K562 (cell line): Measurements from ENCODE around the gene MRPL11. TPM values are rescaled to one million over a fixed set of nuclear protein-coding genes. Genes with fewer than 3 reads are reported as not detected.

Experiments
- ATAC-seq: fragments of 200-7000 bp; cut with Tn5 transposase; 3 replicates; pipeline ENCODE4 v1.9.1; 2020; ENCODE audit warnings: moderate library complexity
- BruUV-seq: library from RNA; stranded (reverse); fragments of 400-500 nt; replicated peaks from 2 replicates; lab custom pipeline; 2021; lab: Mats Ljungman, UMichigan
- CTCF ChIA-PET: fragments of 300-600 bp; formaldehyde crosslinking; extraction: SDS; loops from one replicate; lab custom pipeline; 2021; ENCODE audit warnings: low intra/inter-chr PET ratio; lab: Yijun Ruan, JAX
- POLR2A ChIA-PET: fragments of 300-600, 350-650 bp; sonication (Branson Sonifier 250); formaldehyde crosslinking; extraction: SDS; loops from one replicate; lab custom pipeline; 2021; ENCODE audit warnings: antibody characterized with exemption, inconsistent platforms; lab: Yijun Ruan, JAX
- DNase-seq, 4 experiments: peaks; one replicate each; pipeline versions ENCODE4 v3.0.0 to v3.0.0-alpha.2; 2011 to 2018; ENCODE audit warnings: low spot score in 3 of 4, mixed read lengths in 3 of 4; ENCODE audit errors: extremely low read depth in 1 of 4
- FAIRE-seq: peaks from 2 replicates; lab custom pipeline; 2011; peaks lifted over from hg19 to GRCh38; lab: Jason Lieb, UNC
- H2AFZ ChIP-seq: 2 replicates; pipeline ENCODE4 v1.6.0; 2011; ENCODE audit warnings: low read depth, low read length, control low read depth, inconsistent platforms
- H3K27ac ChIP-seq: fragments of 200-600 bp; 3 replicates; pipeline ENCODE4 v1.8.0; 2011; ENCODE audit warnings: low read depth, mild to moderate bottlenecking, control low read depth, inconsistent platforms, low read length, moderate library complexity, mixed read lengths; ENCODE audit errors: extremely low read depth
- H3K27me3 ChIP-seq, 2 experiments: fragments of 300-600 bp in 1 of 2; 2 replicates in 1 of 2; 3 replicates in 1 of 2; pipeline versions ENCODE4 v1.6.0 to v1.8.0; 2011; ENCODE audit warnings: inconsistent platforms in 2 of 2, low read length in 2 of 2, mild to moderate bottlenecking in 1 of 2, mixed read lengths in 1 of 2, moderate library complexity in 1 of 2; ENCODE audit not compliant: control insufficient read depth in 2 of 2, insufficient read depth in 2 of 2
- H3K36me3 ChIP-seq: fragments of 300-600 bp; 3 replicates; pipeline ENCODE4 v1.8.0; 2011; ENCODE audit warnings: mild to moderate bottlenecking, low read length, inconsistent platforms; ENCODE audit not compliant: control insufficient read depth, insufficient read depth
- H3K4me1 ChIP-seq, 2 experiments: fragments of 200-600 bp in 1 of 2; replicated peaks in 1 of 2; 2 replicates in 1 of 2; 3 replicates in 1 of 2; pipeline versions ENCODE4 v1.5.1 to v1.8.0; 2011; ENCODE audit warnings: inconsistent platforms in 2 of 2, low read length in 2 of 2, mild to moderate bottlenecking in 1 of 2, mixed read lengths in 1 of 2, moderate library complexity in 1 of 2; ENCODE audit not compliant: control insufficient read depth in 2 of 2, insufficient read depth in 2 of 2
- H3K4me2 ChIP-seq: 2 replicates; pipeline ENCODE4 v1.6.1; 2011; ENCODE audit warnings: low read length, control low read depth, inconsistent platforms, mixed read lengths; ENCODE audit not compliant: insufficient read depth
- H3K4me3 ChIP-seq: fragments of 200-600 bp; sonication (generic), shearing (Covaris generic); 2 replicates; pipeline ENCODE4 v1.5.1; 2016; ENCODE audit warnings: control low read depth, inconsistent platforms
- H3K79me2 ChIP-seq: fragments of 200-600 bp; 3 replicates; pipeline ENCODE4 v1.8.0; 2011; ENCODE audit warnings: low read length, inconsistent platforms; ENCODE audit not compliant: control insufficient read depth, insufficient read depth
- H3K9ac ChIP-seq, 2 experiments: 2 replicates each; pipeline versions ENCODE4 v1.6.0 to v1.6.1; 2011; ENCODE audit warnings: low read depth in 2 of 2, low read length in 2 of 2, control low read depth in 1 of 2, inconsistent platforms in 1 of 2, mild to moderate bottlenecking in 1 of 2, mixed read lengths in 1 of 2; ENCODE audit not compliant: insufficient read depth in 1 of 2
- H3K9me1 ChIP-seq: one replicate; pipeline ENCODE4 v1.6.0; 2011; ENCODE audit warnings: inconsistent platforms, mild to moderate bottlenecking, low read length, moderate library complexity; ENCODE audit not compliant: control insufficient read depth, insufficient read depth
- H3K9me3 ChIP-seq: replicated peaks from 2 replicates; pipeline ENCODE4 v1.5.1; 2011; ENCODE audit warnings: low read depth, low read length, inconsistent platforms; ENCODE audit not compliant: control insufficient read depth, insufficient read depth
- H4K20me1 ChIP-seq: replicated peaks from 2 replicates; pipeline ENCODE4 v1.6.1; 2011; ENCODE audit warnings: low read length, inconsistent platforms, mixed read lengths; ENCODE audit not compliant: control insufficient read depth, insufficient read depth
- POLR2AphosphoS5 ChIP-seq: IDR thresholded peaks from 2 replicates; pipeline ENCODE4 v1.6.1; 2011; ENCODE audit warnings: mild to moderate bottlenecking, low read depth, low read length, moderate library complexity; ENCODE audit not compliant: control insufficient read depth, insufficient read depth
- SPI1 ChIP-seq: IDR thresholded peaks from 2 replicates; pipeline ENCODE4 v1.6.1; 2011; ENCODE audit warnings: low read depth, low read length, control low read depth, borderline replicate concordance
- ZFX ChIP-seq: sonication (generic); formaldehyde crosslinking; IDR thresholded peaks from 2 replicates; pipeline ENCODE4 v1.8.0; 2022; ENCODE audit warnings: mild to moderate bottlenecking, missing genetic modification reagents, moderate library complexity
- ZNF785 ChIP-seq: fragments of 250-450 bp; sonication (Bioruptor Pico); IDR thresholded peaks from 2 replicates; pipeline ENCODE4 v1.4.0; 2020; ENCODE audit warnings: mild to moderate bottlenecking
- WGBS: fragments of 100-300 bp; shearing (Covaris generic); methylation state at CpG from one replicate; pipeline ENCODE4 v1.1.6; 2016; ENCODE audit warnings: low coverage, mixed read lengths; ENCODE audit not compliant: insufficient coverage; ENCODE audit errors: missing lambda C conversion rate; 5-methylcytosine and 5-hydroxymethylcytosine counted together
- in situ Hi-C: fragments of 300-500 bp; cut with MboI; formaldehyde crosslinking; loops from 4 replicates; pipeline ENCODE4 v1.15.0; 2018; ENCODE audit warnings: inconsistent platforms, mixed read lengths
- intact Hi-C: fragments of 100-400 bp; cut with micrococcal nuclease; formaldehyde crosslinking; loops from 2 replicates; pipeline ENCODE4 v1.14.2; 2022
- polyA plus RNA-seq, 8 experiments: library from polyadenylated mRNA; depleted of rRNA in 4 of 8; stranded (reverse) in 5 of 8; unstranded in 3 of 8; fragments of >200 nt; fragmentation: Nextera tagmentation in 2 of 8; fragmentation: Illumina TruSeq in 1 of 8; extraction: Ambion mirVana in 2 of 8; extraction: Trizol in 1 of 8; gene quantifications; 2 replicates each; pipeline versions ENCODE4 v1.2.1 to v1.2.3, GENCODE V29; 2011 to 2014; ENCODE audit warnings: inconsistent platforms in 1 of 8, missing spikeins in 1 of 8
- total RNA-seq, 7 experiments: library from RNA; depleted of rRNA in 6 of 7; stranded (reverse); fragments of >200 nt in 6 of 7; fragmentation: Illumina TruSeq in 2 of 7; extraction: Trizol in 2 of 7; gene quantifications; 2 replicates each; pipeline versions ENCODE4 v1.2.1 to v1.2.3, GENCODE V29; 2011 to 2021; ENCODE audit warnings: low replicate concordance in 1 of 7
- TF ChIP-seq, protein P1 (sequence below): fragments of 450-650 bp; formaldehyde crosslinking; IDR thresholded peaks from 2 replicates; pipeline ENCODE4 v1.4.0; 2020; ENCODE audit warnings: mild to moderate bottlenecking, moderate library complexity

Gene MRPL11
- total and polyA plus RNA-seq, 9 of the 15 experiments (the other 6 are each of a cell fraction or from before 2014, with no cell fraction given), result 33.0 to 173 (median 91.9) TPM

DNA sequence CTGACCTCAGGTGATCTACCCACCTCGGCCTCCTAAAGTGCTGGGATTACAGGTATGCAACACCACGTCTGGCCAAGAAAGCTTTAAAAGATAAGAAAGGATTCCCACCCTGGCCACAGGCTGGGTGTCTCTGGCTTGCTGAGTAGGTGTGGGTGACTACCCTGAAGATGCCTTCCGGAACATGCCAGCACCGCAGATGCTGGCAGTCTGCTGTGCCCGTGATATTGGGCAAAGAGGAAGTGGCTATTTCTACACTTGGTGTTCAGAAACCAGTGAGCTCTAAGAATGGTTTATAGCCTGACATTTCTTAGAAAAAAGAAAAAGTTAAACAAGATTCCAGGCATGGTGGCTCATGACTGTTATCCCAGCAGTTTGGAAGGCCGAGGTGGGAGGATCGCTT is 6.1 kb downstream of the MRPL11 start:
- H3K9me3 ChIP-seq, result no peaks in the 10 kb centered on the region
- intact Hi-C loops, result no loop called here
- WGBS, result 83% methylated on average over 7 of the region's 7 CpGs
- no peak overlapping the region for H3K4me2 ChIP-seq
- CTCF ChIA-PET, result interaction anchor here (0.7 kb wide), 1 partner anchor 456 kb away, joined by 4 read pairs; no protein-coding TSS in a partner anchor
- no peak for DNase-seq
- POLR2A ChIA-PET, result interaction anchor here (1.0 kb wide), 1 partner anchor 11 kb away, joined by 3 read pairs; no protein-coding TSS in a partner anchor
- no peak for TF ChIP-seq POLR2AphosphoS5
- TF ChIP-seq, protein P1, sequence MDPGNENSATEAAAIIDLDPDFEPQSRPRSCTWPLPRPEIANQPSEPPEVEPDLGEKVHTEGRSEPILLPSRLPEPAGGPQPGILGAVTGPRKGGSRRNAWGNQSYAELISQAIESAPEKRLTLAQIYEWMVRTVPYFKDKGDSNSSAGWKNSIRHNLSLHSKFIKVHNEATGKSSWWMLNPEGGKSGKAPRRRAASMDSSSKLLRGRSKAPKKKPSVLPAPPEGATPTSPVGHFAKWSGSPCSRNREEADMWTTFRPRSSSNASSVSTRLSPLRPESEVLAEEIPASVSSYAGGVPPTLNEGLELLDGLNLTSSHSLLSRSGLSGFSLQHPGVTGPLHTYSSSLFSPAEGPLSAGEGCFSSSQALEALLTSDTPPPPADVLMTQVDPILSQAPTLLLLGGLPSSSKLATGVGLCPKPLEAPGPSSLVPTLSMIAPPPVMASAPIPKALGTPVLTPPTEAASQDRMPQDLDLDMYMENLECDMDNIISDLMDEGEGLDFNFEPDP, result no peak
- no peak for TF ChIP-seq ZFX (CRISPR knock-in tag)
- peak; percentile 47; the same call in 1 of the 2 replicates for TF ChIP-seq SPI1
- no peak for TF ChIP-seq ZNF785 (CRISPR knock-in tag)
- H3K27me3 ChIP-seq, result no peaks in the 10 kb centered on the region
- H4K20me1 ChIP-seq, result peaks cover 5% of the 10 kb centered on the region; the same call in 1 of the 2 replicates
- H3K4me1 ChIP-seq, result peaks cover 3 to 4% of the 10 kb centered on the region in 2 experiments; a peak in 2 of 5 replicates
- H3K4me3 ChIP-seq, result no peak overlapping the region
- H2AFZ ChIP-seq, result no peak overlapping the region
- no peak for FAIRE-seq
- in situ Hi-C loops, result no loop called here
- H3K79me2 ChIP-seq, result peaks cover 6% of the 10 kb centered on the region; the same call in 2 of the 3 replicates
- BruUV-seq, result no TSS peak
- H3K9ac ChIP-seq, result no peak overlapping the region
- H3K36me3 ChIP-seq, result peaks cover 26% of the 10 kb centered on the region
- no peaks in the 10 kb centered on the region for H3K9me1 ChIP-seq
- no peak for ATAC-seq
- no peak overlapping the region for H3K27ac ChIP-seq
